ENCODE data around the gene RNF31. TPM values are rescaled to one million over a fixed set of nuclear protein-coding genes. Genes with fewer than 3 reads are reported as not detected.
A peak's percentile ranks its signal among the peaks of the same experiment; 100 is the strongest.

The RNF31 gene
- total RNA-seq, 1 donor from 2014 or later, result 20.4 TPM

DNA sequence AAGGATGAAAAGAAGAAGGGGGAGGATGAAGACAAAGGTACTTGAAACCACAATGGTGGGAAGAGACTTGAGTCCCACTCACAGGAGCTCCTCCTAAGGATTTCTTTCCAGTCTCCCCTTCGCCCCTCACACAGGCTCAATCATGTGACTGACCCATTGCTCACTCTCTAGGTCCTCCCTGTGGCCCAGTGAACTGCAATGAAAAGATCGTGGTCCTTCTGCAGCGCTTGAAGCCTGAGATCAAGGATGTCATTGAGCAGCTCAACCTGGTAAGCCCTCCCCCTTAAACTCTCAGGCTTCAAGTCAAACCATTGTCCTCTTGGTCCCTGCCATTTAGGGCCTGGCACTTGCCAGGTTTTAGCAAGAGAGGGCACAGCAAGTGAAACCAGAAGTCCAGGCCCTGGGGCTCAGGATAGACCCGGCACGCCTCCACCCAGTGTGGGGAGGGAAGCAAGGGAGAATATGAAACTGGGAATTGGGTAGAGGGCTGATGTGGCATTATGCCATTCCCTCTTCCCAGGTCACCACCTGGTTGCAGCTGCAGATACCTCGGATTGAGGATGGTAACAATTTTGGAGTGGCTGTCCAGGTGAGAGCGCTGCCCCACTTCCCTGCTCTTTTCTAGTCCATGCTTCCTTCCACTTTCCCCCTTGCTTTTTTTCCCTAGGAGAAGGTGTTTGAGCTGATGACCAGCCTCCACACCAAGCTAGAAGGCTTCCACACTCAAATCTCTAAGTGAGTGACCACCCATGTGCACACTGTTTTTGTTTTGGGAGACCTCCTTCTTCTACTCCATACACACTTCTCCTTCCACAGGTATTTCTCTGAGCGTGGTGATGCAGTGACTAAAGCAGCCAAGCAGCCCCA lies 9.5 kb upstream of the RNF31 start:
- DNase-seq, result no peak

DNA sequence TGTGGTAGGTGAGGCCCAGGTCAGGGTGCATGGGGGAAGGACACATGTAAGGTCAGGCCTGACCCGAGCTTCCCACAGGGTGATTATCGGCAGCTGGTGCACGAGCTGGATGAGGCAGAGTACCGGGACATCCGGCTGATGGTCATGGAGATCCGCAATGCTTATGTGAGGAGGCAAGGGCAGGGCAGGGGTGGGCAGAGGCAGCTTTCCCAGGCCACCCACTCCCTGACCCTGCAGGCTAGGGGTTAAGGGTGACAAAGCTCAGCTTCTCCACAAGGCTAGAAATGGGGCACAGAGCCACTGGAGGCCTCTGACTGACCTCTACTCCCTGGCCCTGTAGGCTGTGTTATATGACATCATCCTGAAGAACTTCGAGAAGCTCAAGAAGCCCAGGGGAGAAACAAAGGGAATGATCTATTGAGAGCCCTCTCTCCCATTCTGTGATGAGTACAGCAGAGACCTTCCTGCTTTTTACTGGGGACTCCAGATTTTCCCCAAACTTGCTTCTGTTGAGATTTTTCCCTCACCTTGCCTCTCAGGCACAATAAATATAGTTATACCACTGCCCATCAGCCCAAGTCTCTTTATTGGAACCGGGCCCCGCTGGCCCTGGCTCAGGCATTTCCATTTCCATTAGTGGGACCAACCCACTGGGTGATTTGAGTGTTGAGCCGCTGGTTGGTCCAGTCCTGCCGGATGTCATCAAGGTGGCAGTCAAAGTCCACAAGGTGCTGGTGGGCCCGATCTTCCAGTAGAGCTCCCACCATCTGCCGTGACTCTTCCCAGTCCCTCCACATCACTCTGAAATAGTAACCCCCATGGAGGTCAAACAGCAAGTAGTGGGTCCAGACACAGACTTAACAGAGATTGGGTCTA lies 8.7 kb upstream of the RNF31 start:
- no peak for DNase-seq

DNA sequence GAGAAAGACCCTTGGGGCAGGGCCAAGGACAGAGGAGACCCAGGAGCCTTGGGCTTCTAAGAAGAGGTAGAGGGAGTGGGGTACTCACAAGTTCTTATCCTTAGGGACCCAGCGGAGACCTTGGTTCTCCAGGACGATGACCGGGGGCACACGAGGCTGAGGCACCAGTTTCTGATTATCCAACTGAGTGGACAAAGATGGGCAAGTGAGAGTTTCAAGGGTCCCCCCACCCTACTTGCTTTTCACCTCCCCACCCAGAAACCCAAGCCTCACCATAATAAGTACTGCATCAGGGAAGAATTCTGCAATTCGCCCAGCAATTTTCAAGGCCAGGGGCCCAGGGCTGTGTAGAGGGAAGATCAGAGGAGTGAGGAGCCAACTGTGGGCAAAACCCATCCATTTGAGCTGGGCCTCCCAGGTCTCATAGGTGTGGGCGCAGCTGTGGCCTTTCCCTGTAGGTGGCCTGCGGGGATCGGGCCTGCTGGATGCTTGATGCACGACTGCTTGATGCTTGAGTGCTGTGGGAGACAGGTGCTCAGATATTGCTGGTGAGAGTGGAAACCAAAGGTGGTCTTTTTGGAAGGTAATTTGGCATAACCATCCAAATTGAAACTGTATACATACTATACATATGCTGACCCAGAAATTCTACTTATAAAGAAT lies 7.9 kb upstream of the RNF31 start:
- no peak for DNase-seq

DNA sequence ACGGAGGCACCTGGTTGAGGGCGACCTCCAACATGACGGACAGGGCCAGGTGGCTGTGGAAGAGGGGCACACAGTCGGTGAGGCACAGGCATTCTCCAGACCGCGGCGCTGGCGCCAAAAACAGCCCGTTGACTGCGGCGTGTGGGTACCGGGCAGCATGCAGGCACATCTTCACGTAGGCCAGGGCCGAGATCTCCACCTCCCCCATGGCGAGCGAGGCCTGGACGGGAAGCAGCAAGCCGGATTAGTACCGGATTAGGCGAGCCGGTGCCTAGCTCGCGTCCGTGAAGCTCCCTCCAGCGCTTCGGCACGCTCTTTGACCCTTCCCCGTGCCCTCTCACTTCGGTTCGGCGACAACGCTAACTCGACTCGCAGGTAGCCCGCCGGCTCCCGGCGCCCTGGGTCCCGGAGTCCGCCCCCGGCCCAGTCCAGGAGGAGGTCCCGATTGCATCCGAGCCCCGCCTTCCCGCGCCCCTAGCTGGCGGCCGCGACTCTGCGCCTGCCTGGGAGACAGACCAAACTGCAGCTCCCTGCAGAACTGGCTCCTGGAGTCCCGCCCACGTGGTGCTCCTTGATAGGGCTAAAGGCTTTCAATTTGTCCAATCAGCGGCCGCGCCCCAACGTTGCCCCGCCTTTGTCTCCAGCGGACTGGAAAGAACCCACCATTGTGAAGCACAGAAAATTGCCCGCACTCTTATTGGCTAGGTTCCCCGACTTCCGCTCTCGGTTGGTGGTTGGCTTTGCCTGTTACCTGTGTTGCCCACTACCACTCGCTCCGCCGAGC lies 6.0 kb upstream of the RNF31 start, which contains the start of gene EMC9:
EMC9 (minus strand) TSS at position 495 of the 784 bp plus-strand sequence; CDS start at position 208, 287 bp downstream.
- peak; percentile 99 for DNase-seq

DNA sequence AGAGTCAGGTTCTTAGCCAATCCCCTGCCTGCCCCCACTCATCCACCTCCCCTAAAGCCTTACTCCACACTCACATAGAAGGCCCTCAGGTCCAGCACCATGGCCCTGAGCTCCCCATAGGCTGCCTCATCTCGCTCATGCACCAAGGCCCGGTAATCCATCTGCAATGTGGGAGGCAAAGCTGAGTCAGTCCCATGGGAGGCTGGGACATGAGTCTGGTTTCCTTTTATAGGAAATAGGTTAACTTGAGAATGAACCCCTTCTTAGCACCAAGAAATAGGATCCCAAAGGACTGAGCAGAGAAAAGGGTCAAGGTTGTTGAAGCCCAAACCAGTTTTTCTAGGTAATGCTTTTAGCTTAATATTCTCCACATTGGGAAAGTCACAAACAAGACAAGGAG lies 3.8 kb upstream of the RNF31 start:
- no peak for DNase-seq

DNA sequence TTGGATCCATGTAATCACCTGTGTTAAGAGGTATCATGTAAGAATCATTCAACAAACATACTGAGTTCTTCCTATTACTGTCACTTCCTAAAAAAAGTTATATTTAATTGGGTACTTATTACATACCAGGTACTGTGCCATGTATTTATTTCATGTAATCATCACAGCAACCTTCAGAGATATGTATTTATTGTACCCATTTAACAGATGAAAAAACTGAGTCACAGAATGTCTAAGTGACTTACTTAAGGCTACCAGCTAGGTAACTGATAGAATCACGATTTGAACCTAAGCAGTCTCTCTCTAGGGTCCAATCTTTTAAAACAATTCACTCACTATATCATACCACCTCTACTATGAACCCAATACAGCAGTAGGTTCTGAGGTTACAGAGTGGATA lies 2.8 kb upstream of the RNF31 start:
- no peak for DNase-seq

DNA sequence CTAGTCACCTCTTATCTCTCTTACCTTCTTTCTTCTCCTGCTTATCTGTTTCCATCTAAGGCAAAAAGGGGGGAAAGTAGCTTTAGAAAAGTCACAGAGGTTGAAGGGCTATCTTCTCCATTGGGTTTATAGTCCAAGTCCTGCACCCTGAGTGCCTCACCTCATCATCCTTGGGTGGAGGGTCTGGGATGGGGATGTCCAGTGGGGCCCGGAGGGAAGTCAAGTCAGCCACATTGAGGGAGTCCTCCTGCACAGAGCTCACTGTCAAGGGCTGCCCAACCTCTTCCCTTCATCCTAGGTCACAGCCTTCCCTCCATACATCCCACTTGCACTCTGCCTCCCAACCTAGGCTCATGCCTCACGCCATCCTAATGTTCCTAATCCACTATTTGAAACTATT lies 2.1 kb upstream of the RNF31 start:
- DNase-seq, result no peak

DNA sequence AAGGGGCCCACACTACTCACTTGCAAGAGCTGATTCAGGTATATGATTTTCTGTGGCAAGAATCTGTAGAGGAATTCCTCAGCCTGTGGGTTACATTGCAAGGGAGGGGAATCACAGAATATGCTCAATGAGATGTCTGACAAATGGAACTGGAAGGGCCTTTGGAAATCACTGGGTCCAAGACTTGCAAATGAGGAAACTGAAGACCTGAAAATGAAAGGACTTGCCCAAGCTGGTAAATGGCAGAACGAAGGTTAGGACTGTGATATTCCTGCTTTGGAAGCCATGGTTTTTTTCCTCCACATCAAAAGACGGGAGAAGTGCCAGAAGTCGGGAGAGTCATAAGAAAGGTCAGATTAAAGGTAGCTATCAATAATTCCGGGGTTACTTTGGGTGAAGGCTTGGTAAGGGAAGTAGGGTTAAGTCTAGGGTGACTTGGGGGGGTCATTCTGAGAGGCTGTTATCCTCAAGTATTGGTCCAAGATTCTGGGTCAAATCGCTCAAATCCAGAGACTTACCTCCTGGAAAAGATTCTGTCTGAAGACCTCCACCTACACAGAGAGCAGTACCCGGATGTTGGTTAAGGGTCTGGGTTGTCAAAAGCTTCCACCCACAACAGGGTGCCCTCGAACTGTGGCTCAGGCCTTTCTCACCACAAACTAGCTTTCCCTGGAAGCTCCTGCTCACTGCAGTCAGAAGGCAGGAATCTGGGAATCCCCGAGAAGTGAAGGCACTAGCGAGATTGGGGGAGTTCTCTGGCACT lies 1.4 kb upstream of the RNF31 start:
- DNase-seq, result no peak

DNA sequence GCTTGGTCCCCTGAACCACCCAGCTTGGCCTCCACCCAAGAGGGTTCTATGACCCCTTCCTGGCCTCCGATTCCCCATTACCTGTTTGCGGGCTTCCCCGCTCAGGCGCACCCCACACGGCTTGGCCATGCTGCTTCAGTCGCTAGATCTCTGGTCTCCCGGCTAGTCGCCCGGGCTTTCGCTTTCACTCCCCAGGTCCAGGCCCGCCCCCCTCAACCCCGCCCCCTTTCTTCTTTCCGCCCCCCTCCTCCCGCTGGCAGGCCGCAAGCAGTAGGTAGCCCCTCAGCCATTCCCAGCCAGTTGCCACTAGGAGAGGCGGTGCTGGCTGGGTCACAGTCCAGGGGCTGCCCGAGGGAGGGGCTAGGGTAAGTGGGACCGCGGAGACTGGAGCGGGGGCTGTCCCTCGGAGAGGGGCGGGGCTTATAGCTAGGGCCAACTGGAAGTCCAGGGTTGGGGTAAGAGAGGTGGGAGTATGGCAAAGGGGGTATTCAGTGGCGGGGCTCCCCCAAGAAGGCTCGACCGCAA lies 783 bp upstream of the RNF31 start, which contains the start of gene PSME2:
PSME2 (minus strand) TSS at position 158 of the 525 bp plus-strand sequence; CDS start at position 129, 29 bp downstream.
- DNase-seq, result peak; percentile 86

DNA sequence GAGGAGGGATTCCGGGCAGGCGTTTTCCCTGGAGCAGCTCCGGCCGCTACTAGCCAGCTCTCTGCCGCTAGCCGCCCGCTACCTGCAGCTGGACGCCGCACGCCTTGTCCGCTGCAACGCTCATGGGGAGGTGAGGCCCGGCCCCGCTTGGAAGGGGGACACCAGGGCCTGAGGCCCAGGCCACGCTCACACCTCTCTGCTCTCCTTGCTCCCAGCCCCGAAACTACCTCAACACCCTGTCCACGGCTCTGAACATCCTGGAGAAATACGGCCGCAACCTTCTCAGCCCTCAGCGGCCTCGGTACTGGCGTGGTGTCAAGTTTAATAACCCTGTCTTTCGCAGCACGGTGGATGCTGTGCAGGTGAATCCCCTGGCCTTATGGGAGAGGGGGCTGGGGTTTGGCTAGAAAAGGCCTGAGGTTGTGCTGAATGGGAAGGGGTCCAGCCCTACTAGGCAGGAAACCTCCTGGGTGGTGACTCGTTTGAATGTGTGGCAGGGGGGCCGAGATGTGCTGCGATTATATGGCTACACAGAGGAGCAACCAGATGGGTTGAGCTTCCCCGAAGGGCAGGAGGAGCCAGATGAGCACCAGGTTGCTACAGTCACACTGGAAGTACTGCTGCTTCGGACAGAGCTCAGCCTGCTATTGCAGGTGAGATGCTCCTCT lies 597 bp downstream of the RNF31 start:
- DNase-seq, result no peak

DNA sequence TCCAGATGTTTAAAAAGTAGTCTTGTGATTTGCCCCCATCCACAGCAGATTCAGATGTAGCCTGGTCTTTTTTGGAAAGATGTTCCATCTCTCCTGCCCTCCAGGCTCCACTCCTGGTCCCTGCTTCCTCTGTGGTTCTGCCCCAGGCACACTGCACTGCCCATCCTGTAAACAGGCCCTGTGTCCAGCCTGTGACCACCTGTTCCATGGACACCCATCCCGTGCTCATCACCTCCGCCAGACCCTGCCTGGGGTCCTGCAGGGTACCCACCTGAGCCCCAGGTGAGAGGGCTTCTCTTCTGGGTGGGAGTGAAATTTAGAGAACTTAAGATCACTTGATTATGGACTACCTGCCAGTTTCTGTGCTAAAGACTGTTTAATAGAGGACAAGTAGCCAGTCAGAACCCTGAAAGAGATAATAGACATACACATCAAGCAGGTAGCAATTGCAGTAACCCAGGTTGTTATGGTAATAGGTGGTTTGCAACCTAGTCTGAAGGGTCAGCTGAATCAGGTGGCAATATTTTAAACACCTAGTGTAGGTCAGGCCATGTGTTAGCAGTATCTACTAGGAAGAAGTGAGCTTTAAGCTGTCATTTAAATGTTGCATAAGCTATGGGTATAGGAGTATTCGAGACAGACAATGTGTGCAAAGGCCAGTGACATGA lies 2.1 kb downstream of the RNF31 start:
- no peak for DNase-seq

DNA sequence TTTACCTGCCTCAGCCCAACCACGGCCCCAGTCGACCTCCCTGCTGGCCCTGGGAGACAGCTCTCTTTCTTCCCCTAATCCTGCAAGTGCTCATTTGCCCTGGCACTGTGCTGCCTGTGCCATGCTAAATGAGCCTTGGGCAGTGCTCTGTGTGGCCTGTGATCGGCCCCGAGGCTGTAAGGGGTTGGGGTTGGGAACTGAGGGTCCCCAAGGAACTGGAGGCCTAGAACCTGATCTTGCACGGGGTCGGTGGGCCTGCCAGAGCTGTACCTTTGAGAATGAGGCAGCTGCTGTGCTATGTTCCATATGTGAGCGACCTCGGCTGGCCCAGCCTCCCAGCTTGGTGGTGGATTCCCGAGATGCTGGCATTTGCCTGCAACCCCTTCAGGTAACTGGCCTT lies 2.8 kb downstream of the RNF31 start:
- DNase-seq, result no peak

DNA sequence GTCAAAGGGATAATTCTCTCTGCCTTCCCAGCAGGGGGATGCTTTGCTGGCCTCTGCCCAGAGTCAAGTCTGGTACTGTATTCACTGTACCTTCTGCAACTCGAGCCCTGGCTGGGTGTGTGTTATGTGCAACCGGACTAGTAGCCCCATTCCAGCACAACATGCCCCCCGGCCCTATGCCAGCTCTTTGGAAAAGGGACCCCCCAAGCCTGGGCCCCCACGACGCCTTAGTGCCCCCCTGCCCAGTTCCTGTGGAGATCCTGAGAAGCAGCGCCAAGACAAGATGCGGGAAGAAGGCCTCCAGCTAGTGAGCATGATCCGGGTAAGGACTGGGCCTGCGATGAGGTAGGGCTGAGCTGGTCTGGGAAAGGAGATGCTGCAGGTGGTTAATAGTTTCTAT lies 3.3 kb downstream of the RNF31 start:
- DNase-seq, result no peak

DNA sequence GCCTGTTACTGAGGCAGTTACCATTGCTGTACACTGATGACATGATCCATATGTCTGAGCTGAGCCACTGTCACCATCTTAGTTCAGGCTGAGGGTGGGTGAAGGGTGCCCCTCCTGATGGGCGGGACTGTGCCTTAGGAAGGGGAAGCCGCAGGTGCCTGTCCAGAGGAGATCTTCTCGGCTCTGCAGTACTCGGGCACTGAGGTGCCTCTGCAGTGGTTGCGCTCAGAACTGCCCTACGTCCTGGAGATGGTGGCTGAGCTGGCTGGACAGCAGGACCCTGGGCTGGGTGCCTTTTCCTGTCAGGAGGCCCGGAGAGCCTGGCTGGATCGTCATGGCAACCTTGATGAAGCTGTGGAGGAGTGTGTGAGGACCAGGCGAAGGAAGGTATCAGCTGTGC lies 3.7 kb downstream of the RNF31 start:
- DNase-seq, result no peak

DNA sequence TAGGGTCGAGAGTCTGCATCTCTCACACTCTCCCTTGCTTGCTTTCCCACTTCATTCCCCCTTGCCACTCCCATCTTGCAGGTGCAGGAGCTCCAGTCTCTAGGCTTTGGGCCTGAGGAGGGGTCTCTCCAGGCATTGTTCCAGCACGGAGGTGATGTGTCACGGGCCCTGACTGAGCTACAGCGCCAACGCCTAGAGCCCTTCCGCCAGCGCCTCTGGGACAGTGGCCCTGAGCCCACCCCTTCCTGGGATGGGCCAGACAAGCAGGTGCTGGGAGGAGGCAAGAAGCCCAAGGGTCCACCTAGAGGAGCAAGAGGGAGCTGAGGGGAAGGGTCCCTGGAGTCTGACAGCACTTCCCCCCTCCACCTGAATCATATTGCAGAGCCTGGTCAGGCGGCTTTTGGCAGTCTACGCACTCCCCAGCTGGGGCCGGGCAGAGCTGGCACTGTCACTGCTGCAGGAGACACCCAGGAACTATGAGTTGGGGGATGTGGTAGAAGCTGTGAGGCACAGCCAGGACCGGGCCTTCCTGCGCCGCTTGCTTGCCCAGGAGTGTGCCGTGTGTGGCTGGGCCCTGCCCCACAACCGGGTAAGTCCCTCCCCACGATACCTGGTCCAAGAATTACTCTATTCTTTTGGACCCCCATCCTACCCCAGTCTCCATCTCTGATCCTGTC lies 4.2 kb downstream of the RNF31 start:
- no peak for DNase-seq

DNA sequence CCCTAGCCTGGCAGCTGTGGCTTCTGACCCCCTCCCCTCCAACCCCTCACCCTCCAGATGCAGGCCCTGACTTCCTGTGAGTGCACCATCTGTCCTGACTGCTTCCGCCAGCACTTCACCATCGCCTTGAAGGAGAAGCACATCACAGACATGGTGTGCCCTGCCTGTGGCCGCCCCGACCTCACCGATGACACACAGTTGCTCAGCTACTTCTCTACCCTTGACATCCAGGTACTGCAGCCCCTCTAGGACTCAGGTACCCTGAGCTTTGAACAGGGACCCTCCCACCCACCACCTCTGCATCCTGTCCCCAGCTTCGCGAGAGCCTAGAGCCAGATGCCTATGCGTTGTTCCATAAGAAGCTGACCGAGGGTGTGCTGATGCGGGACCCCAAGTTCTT lies 7.8 kb downstream of the RNF31 start:
- no peak for DNase-seq

DNA sequence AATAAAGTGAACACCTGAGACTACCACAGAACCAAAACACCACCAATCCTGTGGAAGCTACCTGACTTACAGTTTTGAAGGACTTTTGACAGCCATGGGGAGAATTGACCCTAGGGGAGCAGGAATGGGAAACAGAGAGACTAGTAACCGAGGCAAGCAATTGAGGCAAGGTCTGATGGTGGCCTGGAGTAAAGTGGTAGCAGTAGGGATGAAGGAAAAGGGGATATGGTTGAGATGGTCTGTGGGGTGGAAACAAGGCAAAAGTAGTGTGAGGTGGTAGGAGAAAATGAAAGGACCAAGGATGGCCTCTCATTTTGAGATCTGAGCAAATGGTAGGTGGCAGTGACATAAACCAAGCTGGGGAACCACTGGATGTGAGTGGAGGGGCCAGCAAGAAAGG lies 9.5 kb downstream of the RNF31 start:
- no peak for DNase-seq

DNA sequence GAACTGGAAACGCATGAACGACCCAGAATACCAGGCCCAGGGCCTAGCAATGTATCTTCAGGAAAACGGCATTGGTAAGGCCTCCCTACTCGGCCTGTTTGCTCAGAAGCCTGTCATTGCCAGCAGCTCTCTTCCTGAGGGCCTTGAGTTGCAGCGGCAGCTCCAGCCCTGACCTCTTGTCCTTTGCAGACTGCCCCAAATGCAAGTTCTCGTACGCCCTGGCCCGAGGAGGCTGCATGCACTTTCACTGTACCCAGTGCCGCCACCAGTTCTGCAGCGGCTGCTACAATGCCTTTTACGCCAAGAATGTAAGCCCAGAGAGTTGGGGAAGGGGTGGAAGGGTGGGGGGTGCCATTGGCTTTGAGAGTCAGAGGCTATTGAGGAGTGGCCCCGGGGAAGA lies 10.0 kb downstream of the RNF31 start:
- no peak for DNase-seq
